ENCODE data around the gene MAGEA4. TPM values are rescaled to one million over a fixed set of nuclear protein-coding genes. Genes with fewer than 3 reads are reported as not detected.
"Not testable (repeated sequence)": the region's sequence is repeated elsewhere in the genome, so short reads cannot be mapped to it uniquely, and the experiment has no call there.

MAGEA4 gene
- not detected in 2 replicates for total RNA-seq (2014; rRNA removed; shearing (Covaris generic))

GRCh38 chrX:151912780-151913179 lies at the start of gene MAGEA4:
TSS of gene MAGEA4 (plus strand) at chrX:151912889. CDS start at chrX:151923665, 10,776 bp downstream.
- DNase-seq (ENCODE audit: low spot score) = no peak

- DNase-seq (ENCODE audit: low spot score) = peak; percentile 78
These were observed 42.1 kb upstream of the MAGEA4 start for GRCh38 chrX:151870602-151871001.

GRCh38 chrX:151871244-151871643 lies 41.4 kb upstream of the MAGEA4 start:
- peak; percentile 89 for DNase-seq (ENCODE audit: low spot score)

GRCh38 chrX:151873096-151873495 lies 39.6 kb upstream of the MAGEA4 start:
- no peak for DNase-seq (ENCODE audit: low spot score)

- no peak for DNase-seq (ENCODE audit: low spot score)
These were observed 37.2 kb upstream of the MAGEA4 start for GRCh38 chrX:151875270-151876026.

GRCh38 chrX:151878574-151878973 lies 34.1 kb upstream of the MAGEA4 start:
- no peak for DNase-seq (ENCODE audit: low spot score)

GRCh38 chrX:151879856-151880255 lies 32.8 kb upstream of the MAGEA4 start:
- no peak for DNase-seq (ENCODE audit: low spot score)

- no peak for DNase-seq (ENCODE audit: low spot score)
These were observed 31.8 kb upstream of the MAGEA4 start for GRCh38 chrX:151880895-151881294.

- no peak for DNase-seq (ENCODE audit: low spot score)
These were observed 23.3 kb upstream of the MAGEA4 start for GRCh38 chrX:151889421-151889820.

GRCh38 chrX:151896734-151897474 lies 15.8 kb upstream of the MAGEA4 start:
- peak; percentile 26 for DNase-seq (ENCODE audit: low spot score)

GRCh38 chrX:151899622-151900021 lies 13.1 kb upstream of the MAGEA4 start:
- DNase-seq (ENCODE audit: low spot score) = peak; percentile 38

GRCh38 chrX:151901826-151902225 lies 10.9 kb upstream of the MAGEA4 start:
- DNase-seq (ENCODE audit: low spot score) = no peak

GRCh38 chrX:151902813-151903591 lies 9.7 kb upstream of the MAGEA4 start:
- peak; percentile 91 for DNase-seq (ENCODE audit: low spot score)

- DNase-seq (ENCODE audit: low spot score) = no peak
These were observed 7.7 kb upstream of the MAGEA4 start for GRCh38 chrX:151904989-151905388.

GRCh38 chrX:151912221-151912620 lies 468 bp upstream of the MAGEA4 start:
- no peak for DNase-seq (ENCODE audit: low spot score)

GRCh38 chrX:151918736-151919135 lies 6.0 kb downstream of the MAGEA4 start:
- not testable (repeated sequence) for DNase-seq (ENCODE audit: low spot score)

GRCh38 chrX:151919610-151920009 lies 6.9 kb downstream of the MAGEA4 start:
- DNase-seq (ENCODE audit: low spot score) = no peak

GRCh38 chrX:151920101-151920500 lies 7.4 kb downstream of the MAGEA4 start:
- no peak for DNase-seq (ENCODE audit: low spot score)

GRCh38 chrX:151920530-151920929 lies 7.8 kb downstream of the MAGEA4 start:
- no peak for DNase-seq (ENCODE audit: low spot score)

GRCh38 chrX:151921292-151921691 lies 8.6 kb downstream of the MAGEA4 start:
- DNase-seq (ENCODE audit: low spot score) = no peak

- no peak for DNase-seq (ENCODE audit: low spot score)
These were observed 9.2 kb downstream of the MAGEA4 start for GRCh38 chrX:151921866-151922265.

GRCh38 chrX:151922692-151923091 lies 10.0 kb downstream of the MAGEA4 start:
- DNase-seq (ENCODE audit: low spot score) = no peak

Data from A172 (cell line).